GM23338 (cell line): ENCODE data around the gene CAD.
"Not testable (repeated sequence)": the region's sequence is repeated elsewhere in the genome, so short reads cannot be mapped to it uniquely, and the experiment has no call there.

Experiments used
- EZH2 ChIP-seq: fragments of 200-600 bp; sonication (generic); IDR thresholded peaks from one replicate; pipeline ENCODE4 v1.8.0; 2017; ENCODE audit warnings: antibody characterized with exemption, mild to moderate bottlenecking, low read depth; ENCODE audit not compliant: unreplicated experiment
- EZH2phosphoT487 ChIP-seq: fragments of 200-600 bp; sonication (generic); IDR thresholded peaks from one replicate; pipeline ENCODE4 v1.8.1; 2018; ENCODE audit warnings: antibody characterized with exemption; ENCODE audit not compliant: unreplicated experiment
- TF ChIP-seq, protein P1 (sequence below): IDR thresholded peaks from one replicate; pipeline ENCODE4 v1.6.1; 2018; ENCODE audit warnings: antibody characterized with exemption; ENCODE audit not compliant: unreplicated experiment

DNA sequence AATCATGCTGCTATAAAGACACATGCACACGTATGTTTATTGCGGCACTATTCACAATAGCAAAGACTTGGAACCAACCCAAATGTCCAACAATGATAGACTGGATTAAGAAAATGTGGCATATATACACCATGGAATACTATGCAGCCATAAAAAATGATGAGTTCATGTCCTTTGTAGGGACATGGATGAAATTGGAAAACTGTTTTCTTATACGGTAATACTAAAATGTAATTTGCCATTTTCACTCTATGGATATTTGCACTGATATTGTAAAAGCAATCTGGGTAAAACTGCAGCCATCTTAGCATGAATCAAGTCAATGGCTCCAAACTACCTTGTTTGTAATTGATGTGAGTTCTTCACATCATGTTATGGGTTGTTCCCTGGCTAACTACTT, 21.4 kb upstream of the CAD start:
- not testable (repeated sequence) for TF ChIP-seq EZH2phosphoT487, EZH2
- TF ChIP-seq, protein P1, sequence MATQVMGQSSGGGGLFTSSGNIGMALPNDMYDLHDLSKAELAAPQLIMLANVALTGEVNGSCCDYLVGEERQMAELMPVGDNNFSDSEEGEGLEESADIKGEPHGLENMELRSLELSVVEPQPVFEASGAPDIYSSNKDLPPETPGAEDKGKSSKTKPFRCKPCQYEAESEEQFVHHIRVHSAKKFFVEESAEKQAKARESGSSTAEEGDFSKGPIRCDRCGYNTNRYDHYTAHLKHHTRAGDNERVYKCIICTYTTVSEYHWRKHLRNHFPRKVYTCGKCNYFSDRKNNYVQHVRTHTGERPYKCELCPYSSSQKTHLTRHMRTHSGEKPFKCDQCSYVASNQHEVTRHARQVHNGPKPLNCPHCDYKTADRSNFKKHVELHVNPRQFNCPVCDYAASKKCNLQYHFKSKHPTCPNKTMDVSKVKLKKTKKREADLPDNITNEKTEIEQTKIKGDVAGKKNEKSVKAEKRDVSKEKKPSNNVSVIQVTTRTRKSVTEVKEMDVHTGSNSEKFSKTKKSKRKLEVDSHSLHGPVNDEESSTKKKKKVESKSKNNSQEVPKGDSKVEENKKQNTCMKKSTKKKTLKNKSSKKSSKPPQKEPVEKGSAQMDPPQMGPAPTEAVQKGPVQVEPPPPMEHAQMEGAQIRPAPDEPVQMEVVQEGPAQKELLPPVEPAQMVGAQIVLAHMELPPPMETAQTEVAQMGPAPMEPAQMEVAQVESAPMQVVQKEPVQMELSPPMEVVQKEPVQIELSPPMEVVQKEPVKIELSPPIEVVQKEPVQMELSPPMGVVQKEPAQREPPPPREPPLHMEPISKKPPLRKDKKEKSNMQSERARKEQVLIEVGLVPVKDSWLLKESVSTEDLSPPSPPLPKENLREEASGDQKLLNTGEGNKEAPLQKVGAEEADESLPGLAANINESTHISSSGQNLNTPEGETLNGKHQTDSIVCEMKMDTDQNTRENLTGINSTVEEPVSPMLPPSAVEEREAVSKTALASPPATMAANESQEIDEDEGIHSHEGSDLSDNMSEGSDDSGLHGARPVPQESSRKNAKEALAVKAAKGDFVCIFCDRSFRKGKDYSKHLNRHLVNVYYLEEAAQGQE = not testable (repeated sequence)
